ENCODE data around the gene SEC14L1.

- TF ChIP-seq EGR1 (IDR thresholded peaks at IDR 0.05; ENCODE audit: borderline replicate concordance, low read depth, low read length) (no peak), SP1 (IDR thresholded peaks at IDR 0.05; ENCODE audit: low read depth, low read length) (no peak), CBX8 (IDR thresholded peaks at IDR 0.05; ENCODE audit: borderline replicate concordance, low read depth, low read length) (no peak)
Observed at GRCh38 chr17:77217566-77217965, 76.8 kb downstream of the SEC14L1 start.
